NCI-H1694 (cell line): Measurements from ENCODE around the gene SPIRE2.
"Not testable (repeated sequence)": the region's sequence is repeated elsewhere in the genome, so short reads cannot be mapped to it uniquely, and the experiment has no call there.

ENCODE experiments used
- DNase-seq: peaks from one replicate; lab custom pipeline; 2025; lab: John Stamatoyannopoulos, UW

SPIRE2 gene

DNA sequence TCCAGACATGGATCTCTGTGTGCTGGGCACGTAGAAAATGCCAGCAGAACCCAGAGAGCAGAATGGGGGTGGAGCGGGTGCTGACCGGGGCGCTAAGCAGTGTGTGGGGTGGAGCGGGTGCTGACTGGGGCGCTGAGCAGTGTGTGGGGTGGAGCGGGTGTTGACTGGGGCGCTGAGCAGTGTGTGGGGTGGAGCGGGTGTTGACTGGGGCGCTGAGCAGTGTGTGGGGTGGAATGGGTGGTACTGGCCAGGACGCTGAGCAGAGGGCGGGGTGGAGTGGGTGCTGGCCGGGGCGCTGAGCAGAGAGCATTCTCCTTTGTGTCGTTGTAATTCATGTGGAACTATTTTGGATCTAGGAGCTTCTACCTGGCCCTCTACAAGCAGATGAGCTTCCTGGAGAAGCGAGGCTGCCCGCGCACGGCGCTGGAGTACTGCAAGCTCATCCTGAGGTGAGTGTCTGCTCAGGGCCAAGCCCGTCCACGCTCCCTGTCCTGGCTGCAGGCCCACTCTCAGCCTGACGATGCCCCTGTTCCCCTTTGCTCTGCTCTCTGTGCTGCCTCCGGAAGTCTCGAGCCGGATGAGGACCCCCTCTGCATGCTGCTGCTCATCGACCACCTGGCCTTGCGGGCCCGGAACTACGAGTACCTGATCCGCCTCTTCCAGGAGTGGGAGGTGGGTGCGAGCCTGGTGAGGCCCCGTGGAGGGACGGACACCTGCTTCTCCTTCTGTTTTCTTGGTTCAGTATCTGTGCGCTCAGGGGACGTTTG lies 70.1 kb downstream of the SPIRE2 start:
- no peak for DNase-seq

DNA sequence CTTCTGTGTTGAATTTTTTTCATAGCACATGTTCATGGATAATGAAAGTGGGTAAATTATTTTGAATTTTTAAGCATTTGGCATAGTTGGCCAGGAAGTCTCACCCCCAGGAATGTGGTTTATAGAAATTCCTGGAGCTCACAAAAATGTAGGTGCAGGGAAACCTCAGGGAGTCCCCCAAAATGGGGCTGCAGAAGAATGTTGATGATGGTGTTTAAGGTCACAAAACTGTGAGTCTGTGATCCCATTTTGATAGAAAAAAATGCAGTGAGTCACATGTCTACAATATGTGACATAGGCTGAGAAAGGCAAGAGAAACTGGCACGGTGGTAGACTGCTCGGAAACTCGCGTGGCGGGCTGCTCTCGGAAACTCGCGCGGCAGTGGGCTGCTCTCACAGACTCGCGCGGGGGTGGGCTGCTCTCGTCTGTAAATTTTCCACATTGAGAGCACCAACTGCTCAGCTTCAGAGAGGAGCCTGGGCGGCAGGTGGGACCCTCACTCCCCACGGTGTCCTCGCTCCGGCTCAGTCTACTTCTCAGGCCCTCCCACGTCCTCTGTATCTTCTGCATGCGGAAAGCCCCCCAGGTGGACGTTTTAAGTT lies 71.7 kb downstream of the SPIRE2 start:
- no peak for DNase-seq

DNA sequence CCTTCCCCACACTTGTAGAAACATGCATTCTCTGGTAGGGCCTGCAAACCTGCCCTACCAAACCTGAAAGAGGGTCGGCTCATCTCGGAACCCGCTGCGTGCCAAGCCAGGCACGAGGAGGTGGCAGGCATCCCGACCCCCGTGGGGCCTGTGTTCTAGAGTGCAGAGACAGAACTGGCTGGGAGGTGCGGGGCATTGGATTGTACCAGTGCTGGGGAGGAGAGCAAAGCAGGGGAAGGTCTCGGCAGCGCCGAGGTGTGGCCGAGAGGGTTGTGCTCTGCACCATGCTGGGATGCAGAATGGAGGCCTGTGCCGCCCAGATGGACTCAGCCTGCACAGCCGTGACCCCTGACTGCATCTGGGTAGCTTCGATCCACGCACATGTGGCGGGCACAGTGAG lies 72.6 kb downstream of the SPIRE2 start:
- DNase-seq, result no peak

DNA sequence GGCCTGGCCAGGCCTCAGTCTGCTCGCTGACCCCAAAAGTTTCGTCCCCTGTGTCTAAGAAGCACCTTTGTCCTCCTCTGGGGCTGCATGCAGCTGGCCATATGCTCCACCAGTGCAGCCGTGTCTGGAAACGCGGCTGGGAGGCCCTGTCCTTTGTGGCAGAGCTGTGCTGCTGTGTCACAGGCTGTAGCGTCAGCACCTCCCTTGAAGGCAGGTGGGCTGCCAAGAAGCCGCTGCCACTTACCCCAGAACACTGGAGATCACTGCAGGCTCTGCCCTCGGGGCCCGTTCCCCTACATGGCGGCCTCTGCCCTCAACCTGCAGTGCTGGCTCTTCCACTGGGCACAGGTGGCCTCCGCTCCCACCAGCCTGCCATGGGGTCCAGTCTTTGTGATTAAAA lies 74.7 kb downstream of the SPIRE2 start:
- DNase-seq, result no peak

DNA sequence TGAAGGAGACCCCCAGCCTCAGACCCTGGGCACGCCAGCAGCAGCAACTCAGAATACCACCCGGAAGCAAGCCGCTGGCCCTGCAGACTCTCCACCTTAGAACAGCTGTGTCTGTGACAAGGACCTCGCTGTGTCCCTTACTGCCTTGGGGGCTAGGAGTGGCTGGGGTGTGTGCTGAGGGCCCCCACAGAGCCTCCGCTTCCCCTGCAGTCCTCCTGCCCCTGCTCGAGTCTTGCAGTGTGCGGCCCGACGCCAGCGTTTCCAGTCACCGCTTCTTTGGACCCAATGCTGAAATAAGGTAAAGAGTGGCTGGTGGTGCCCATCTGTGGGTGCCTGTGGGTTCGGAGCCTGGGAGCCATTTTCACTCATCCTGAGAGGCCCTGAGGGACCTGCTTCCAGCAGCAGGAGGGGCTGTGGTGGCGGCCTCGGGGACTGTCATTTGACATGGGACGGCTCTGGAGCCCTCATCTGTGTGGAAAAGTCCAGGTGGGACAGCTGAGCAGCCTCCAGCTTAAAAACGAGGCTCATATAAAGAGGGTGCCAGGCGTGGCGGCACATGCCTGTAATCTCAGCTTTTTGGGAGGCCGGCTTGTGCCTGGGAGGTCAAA lies 75.7 kb downstream of the SPIRE2 start:
- no peak for DNase-seq

DNA sequence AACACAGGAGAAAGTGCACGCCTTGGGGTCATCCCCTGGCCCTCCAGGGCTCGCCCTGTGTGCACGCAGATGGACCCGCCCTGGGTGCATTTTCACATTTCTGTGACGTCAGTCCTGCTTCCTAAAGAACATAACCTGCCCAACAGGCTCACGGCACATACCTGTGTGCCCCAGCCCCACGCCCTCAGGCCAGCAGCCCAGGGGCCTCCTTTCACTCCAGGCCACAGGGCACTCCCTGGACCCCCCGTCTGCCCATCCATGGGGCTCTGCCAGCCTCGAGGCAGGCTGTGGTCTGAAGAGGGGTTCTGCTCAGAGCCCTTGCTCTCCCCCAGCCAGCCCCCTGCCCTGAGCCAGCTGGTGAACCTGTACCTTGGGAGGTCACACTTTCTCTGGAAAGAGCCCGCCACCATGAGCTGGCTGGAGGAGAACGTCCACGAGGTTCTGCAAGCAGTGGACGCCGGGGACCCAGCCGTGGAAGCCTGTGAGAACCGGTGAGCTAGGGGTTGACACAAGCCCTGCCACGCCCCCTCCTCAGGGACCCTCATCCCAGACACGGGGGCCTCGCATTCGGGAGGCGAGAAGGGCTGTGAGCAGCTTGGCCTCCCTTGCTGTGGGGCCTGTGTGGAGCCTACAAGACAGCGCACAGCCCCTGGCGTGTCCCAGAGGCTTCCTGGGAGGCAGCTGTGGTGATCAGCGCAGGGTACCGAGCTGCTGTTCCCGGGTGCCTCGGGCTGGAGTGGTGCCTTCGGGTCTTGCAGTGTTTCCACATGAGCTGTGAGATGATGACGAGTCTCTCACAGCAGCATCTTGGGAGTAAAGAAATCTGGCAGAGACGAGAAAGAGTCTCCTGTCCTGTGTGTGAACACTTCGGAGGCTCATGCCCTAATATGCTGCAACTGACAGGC lies 76.6 kb downstream of the SPIRE2 start:
- DNase-seq, result no peak

DNA sequence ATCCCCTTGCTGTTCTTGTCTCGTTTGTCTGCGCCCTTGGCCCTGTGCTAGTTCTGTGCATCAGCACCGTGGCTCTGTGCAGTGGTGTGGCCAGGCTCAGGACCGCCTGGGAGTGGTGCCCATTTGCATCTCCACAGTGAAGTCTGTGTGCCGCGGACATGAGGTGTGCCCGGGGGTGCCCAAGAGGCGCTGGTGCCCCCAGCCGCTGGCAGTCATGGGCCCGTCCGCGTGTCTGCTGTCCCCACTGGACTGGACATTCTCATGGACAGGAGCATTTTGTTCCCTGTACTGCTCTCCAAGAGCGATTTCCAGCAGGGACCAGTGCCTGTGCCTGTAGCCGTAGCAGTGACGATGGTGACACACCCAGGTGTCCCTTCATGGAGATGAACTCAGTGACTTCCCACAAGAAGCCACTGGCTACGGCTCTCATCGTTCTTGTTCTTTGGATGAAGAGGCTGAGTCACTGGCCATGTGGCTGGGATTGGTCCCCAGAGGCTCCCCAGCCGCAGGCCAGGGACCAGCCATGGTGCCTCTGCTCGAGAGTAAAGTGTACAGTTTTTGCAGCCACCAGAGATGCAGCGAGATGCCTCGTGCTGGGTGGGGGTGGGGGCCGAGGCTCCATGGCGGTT lies 77.3 kb downstream of the SPIRE2 start:
- no peak for DNase-seq

DNA sequence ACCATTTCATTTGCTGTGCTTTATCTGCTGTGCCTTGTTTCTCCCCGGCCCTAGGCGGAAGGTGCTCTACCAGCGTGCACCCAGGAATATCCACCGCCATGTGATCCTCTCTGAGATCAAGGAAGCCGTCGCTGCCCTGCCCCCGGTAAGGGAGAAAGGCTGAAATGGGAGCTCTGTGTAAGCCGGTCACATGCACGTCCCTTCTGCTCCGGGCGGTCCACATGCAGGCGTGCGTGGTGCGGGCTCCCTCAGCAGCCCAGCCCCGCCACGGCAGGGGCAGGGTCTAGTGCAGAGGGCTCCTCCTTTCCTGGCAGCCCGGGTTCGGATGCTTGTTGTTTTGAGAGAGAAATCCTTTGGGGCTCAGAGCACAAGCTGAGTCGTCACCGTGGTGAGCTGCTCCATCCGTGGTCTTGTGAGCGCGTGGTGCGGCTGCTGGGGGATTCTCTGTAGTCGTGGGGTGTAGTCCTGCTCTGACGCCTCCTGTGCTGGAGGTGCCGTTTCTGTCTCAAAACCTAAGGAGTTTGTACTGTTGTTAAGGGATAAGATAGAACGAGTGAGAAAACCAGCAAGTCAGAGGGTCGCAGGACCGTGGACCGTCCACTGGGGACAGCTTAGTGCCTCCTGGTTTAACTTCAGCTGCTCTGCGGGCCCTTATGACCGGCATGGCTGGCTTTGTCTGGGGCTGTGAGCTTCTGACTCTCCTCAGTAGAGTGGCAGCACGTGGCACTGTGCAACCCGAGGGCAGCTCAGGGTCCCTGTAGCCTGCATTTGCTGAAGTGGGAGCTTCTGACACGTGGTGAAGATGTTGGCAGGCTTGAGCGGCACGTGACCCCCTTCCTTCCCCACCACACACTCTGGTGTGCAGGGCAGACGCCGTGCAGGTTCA lies 78.1 kb downstream of the SPIRE2 start:
- DNase-seq, result no peak

DNA sequence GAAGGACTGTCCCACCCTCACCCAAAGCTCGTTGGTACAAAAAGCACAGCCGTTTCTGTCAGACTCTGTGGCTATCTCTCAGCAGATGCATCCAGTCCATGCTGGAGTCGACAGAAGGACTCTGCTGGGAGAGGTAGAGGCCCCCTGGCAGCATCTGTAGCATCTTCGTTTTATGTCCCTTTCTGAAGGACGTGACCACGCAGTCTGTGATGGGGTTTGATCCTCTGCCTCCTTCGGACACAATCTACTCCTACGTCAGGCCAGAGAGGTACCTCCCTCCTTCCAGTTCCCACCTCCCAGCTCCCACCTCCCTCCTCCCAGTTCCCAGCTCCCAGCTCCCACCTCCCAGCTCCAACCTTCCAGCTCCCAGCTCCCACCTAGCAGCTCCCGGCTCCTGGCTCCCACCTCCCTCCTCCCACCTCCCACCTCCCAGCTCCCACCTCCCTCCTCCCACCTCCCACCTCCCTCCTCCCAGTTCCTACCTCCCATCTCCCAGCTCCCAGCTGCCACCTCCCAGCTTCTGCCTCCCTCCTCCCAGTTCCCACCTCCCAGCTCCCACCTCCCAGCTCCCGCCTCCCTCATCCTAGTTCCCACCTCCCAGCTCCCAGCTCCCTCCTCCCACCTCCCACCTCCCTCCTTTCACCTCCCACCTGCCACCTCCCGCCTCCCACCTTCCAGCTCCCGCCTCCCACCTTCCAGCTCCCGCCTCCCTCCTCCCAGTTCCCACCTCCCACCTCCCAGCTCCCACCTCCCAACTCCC lies 79.0 kb downstream of the SPIRE2 start:
- DNase-seq, result no peak

DNA sequence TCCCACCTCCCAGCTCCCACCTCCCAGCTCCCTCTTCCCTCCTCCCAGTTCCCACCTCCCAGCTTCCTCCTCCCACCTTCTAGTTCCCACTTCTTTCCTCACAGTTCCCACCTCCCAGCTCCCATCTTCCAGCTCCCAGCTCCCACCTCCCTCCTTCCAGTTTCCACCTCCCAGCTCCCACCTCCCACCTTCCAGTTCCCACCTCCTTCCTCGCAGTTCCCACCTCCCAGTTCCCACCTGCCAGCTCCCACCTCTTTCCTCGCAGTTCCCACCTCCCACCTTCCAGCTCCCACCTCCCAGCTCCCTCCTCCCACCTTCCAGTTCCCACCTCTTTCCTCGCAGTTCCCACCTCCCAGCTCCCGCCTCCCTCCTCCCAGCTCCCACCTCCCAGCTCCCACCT lies 80.0 kb downstream of the SPIRE2 start:
- no peak for DNase-seq

DNA sequence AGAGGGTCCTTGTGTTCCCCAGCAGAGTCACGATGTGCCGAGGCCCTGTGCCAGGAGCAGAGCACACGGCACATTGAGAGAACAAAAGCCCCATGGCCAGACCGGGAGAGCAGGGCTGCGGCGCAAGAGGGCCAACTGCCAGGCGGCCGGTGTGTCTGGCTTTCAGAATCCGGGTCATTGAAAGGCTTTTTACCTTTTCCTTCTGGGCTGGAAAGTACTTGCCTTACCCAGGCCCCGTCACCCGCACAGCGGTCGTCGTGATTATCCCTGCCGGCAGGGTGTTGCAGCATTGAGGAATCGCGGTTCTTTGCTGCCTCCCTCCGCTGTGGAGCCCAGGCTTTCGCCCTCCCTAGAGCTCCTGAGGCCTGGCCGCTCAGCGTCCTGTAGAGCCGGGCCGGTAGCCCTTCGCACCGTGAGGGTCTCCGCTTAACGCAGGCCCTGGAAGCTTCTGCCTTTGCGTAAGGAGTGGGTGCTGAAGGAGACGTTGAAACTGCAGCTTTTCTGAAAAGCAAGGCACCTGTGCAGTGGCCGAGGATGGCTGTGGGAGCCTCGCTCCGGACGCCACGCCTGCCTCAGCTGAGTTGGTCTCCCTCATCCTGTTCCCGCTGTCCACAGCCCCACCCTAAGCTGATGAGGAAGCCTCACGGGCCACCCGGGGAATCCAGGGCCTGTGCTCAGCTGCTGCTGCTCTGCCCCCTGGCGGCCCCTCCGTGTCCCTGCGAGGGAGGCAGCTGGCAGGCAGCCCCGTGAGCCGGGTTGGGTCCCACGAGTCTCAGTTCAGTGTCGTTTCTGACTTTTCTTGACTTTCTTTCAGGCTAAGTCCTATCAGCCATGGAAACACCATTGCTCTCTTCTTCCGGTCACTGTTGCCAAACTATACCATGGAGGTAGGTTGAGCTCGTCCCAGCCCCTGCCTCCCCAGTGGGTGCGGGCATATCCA lies 81.8 kb downstream of the SPIRE2 start:
- DNase-seq, result peak; percentile 53

DNA sequence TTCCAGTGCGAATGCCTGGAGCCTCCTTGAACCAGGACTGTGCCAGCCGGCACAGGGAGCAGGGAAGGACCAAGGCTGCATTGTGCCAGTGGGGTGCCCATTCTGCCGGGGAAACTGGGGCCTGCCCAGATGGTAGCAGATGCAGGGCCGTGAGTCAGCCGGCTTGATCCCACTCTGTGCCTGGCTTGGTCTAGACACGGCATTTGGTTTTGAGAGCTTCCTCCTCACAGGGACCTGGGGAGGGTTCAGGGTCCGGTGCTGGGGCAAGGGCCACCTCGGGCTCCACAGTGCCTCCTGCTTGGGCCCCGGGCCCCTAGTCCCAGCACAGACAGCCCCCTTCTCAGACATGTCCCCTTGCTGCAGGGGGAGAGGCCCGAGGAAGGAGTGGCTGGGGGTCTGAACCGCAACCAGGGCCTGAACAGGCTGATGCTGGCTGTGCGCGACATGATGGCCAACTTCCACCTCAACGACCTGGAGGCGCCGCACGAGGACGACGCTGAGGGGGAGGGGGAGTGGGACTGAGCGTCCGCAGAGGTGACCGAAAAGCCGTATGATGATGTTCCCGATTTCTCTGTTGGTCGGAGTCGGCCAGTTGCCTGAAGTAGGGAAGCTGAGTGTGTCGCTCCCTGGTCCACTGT lies 82.6 kb downstream of the SPIRE2 start:
- no peak for DNase-seq

DNA sequence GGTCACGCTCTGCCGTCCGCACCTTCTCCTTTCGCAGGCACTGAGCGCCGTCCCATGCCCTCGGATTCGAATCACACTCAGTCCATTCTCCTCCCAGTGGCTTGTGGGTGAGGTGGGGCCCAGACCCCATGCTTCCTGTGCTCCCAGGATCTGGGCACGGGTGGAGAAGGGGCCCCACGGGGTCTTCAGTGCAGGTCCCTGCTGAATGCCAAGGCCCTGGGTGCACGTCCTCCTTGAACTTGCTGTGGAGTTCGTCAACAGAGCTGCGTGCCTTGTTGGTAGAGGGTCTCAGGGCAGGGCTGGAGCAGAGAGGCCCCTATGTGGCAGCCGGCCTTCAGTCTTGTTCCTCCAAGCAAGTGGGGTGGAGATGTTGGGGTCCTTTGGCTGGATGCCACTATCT lies 83.1 kb downstream of the SPIRE2 start:
- DNase-seq, result no peak

DNA sequence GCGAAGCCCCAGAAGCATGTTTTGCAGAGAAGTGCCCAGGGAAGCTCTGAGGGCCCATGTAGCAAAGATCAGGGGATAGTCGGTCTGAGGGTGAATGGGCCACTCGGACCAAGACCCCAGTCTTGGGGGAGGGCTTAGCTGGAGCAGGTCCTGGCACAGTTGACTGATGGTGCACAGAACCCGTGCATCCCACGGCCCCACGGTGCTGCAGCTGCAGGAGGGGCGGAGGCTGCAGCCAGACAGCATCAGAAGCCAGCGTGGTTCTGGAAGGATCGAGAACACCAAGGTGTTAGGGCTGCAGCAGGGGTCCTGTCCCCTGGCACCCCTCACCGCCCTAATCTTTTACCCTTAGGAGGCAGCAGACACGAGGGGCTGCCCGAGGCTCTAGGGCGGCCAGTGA lies 83.9 kb downstream of the SPIRE2 start:
- no peak for DNase-seq

DNA sequence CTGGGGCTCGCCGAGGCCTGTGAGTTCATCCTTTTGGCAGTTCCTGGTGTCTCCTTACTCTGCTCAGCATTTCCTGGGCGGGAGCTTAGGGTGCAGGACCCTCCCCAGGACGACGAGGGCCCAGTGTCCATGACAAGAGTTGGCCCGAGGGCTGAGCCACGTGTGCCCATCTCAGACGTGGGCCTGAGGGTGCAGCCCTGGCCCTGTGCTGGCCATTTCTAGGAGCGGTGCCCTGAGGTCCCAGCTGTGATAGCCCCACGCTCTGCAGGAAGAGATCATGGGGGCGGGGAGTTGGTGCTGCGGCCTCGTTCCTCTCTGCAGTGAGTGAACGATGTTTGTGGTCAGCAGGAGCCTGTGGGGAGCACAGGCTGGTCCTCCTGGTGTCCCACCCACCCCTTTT lies 84.4 kb downstream of the SPIRE2 start:
- no peak for DNase-seq

DNA sequence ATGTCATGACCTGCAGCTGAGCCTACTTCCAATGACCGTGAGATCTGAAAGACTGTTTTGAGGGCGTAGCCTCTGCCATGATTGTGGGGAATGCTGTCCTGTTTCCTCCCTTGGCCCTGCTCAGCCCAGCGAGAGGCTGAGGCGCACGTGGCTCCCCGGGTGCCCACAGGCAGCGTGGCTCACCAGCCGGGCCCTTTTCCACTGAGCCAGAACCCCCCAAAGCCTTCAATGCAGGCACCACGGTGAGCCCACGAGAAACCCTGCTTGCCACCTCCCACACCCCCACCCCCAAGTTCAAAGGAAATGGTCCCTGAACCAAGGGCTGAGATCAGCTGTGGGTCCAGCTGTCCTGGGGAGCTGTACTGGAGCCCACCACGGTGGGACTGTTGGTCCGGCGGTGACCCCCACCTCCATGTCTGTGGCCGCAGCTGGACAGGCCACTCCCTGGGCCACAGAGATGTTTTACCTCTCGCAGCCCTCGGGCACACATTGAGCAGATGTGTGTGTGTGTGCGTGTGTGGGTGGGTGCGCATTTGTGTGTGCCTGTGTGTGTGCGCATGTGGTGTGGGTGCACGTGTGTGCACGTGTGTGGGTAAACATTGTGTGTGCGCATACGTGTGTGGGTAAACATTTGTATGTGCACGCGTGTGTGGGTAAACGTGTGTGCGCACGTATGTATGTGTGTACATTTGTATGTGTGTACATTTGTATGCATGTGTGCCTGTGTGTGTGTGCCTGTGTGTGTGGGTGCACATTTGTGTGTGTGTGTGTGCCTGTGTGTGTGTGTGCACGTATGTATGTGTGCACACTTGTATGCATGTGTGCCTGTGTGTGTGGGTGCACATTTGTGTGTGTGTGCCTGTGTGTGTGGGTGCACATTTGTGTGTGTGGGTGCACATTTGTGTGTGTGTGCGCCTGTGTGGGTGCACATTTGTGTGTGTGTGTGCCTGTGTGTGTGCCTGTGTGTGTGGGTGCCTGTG lies 85.4 kb downstream of the SPIRE2 start:
- no peak for DNase-seq

DNA sequence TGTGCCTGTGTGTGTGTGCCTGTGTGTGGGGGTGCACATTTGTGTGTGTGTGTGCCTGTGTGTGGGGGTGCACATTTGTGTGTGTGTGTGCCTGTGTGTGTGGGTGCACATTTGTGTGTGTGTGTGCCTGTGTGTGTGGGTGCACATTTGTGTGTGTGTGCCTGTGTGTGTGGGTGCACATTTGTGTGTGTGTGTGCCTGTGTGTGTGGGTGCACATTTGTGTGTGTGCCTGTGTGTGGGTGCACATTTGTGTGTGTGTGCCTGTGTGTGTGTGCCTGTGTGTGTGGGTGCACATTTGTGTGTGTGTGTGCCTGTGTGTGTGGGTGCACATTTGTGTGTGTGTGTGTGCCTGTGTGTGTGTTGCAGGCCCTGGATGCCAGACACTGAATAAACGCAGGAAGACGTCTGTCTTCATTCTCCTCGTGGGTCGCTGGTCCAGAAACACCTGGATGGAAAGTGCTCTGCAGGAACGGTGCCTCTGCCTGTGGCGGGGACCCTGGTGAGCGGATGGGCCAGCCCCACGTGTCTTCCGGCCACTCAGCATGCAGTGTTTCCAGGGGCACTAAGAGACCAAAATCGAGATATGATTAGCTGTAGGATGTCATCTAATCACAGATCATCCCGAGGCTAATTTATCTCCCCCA lies 86.5 kb downstream of the SPIRE2 start:
- DNase-seq, result not testable (repeated sequence)
